Neutrophil (primary cell): ENCODE results near the gene RFFL.
"Not testable (repeated sequence)": the region's sequence is repeated elsewhere in the genome, so short reads cannot be mapped to it uniquely, and the experiment has no call there.

Source experiments
- H3K27ac ChIP-seq: fragments of 200-600 bp; sonication (generic); 2 replicates; pipeline ENCODE4 v1.5.1; 2016; ENCODE audit warnings: mild to moderate bottlenecking, moderate library complexity
- H3K27me3 ChIP-seq: fragments of 200-600 bp; sonication (generic); 2 replicates; pipeline ENCODE4 v1.6.0; 2016; ENCODE audit warnings: mild to moderate bottlenecking
- H3K36me3 ChIP-seq: fragments of 200-600 bp; sonication (generic); 2 replicates; pipeline ENCODE4 v1.5.1; 2017
- H3K4me1 ChIP-seq, 2 experiments: fragments of 200-600 bp in 1 of 2; sonication (generic) in 1 of 2; 1 replicate in 1 of 2; 2 replicates in 1 of 2; pipeline versions ENCODE4 v1.5.1 to v1.6.1; 2013 to 2016; ENCODE audit warnings: low read depth in 1 of 2, low read length in 1 of 2, mild to moderate bottlenecking in 1 of 2, moderate library complexity in 1 of 2; ENCODE audit not compliant: control insufficient read depth in 1 of 2, insufficient read depth in 1 of 2
- H3K4me3 ChIP-seq, 2 experiments: fragments of 200-600 bp in 1 of 2; sonication (generic) in 1 of 2; 1 replicate in 1 of 2; 2 replicates in 1 of 2; pipeline ENCODE4 v1.5.1; 2013 to 2016; ENCODE audit warnings: low read depth in 1 of 2, low read length in 1 of 2, mild to moderate bottlenecking in 1 of 2, moderate library complexity in 1 of 2
- H3K9me3 ChIP-seq: fragments of 200-600 bp; sonication (generic); 2 replicates; pipeline ENCODE4 v1.5.1; 2016
- CTCF ChIP-seq: fragments of 200-600 bp; sonication (generic); IDR thresholded peaks from 2 replicates; pipeline ENCODE4 v1.5.1; 2016; ENCODE audit warnings: antibody characterized with exemption

Gene RFFL

GRCh38 chr17:35063514-35064223 is at the start of gene RFFL:
RFFL (minus strand) TSS chr17:35063707; CDS start chr17:35026553, 37,154 bp downstream.
- Histone ChIP-seq H3K27ac (peak within 1 kb of the TSS; percentile 91), H3K9me3 (no peaks in the 10 kb centered on the region), H3K4me1 (peaks cover 47 to 51% of the 10 kb centered on the region in 2 experiments), H3K27me3 (no peaks in the 10 kb centered on the region), H3K36me3 (peaks cover 16% of the 10 kb centered on the region), H3K4me3 (peak within 1 kb of the TSS; percentile 54 to 68)
- TF ChIP-seq CTCF, result peak; percentile 54

- not testable (repeated sequence) for H3K9me3 ChIP-seq, H3K27ac ChIP-seq, H3K4me1 ChIP-seq, H3K36me3 ChIP-seq, H3K4me3 ChIP-seq, H3K27me3 ChIP-seq
These were observed 47.3 kb upstream of the RFFL start for GRCh38 chr17:35110791-35111190.

GRCh38 chr17:35104844-35105450 is 41.4 kb upstream of the RFFL start:
- Histone ChIP-seq H3K27ac (no peak overlapping the region), H3K9me3 (no peaks in the 10 kb centered on the region), H3K27me3 (no peaks in the 10 kb centered on the region), H3K36me3 (peaks cover 18% of the 10 kb centered on the region), H3K4me3 (no peak overlapping the region), H3K4me1 (peaks cover 24% of the 10 kb centered on the region in 2 experiments)
- TF ChIP-seq CTCF, result no peak

GRCh38 chr17:35103271-35103670 is 39.8 kb upstream of the RFFL start:
- no peak overlapping the region for H3K27ac ChIP-seq
- no peak overlapping the region for H3K4me3 ChIP-seq
- TF ChIP-seq CTCF, result no peak
- H3K27me3 ChIP-seq, result no peaks in the 10 kb centered on the region
- H3K9me3 ChIP-seq, result no peaks in the 10 kb centered on the region
- peaks cover 41% of the 10 kb centered on the region in 2 experiments for H3K4me1 ChIP-seq
- peaks cover 18% of the 10 kb centered on the region for H3K36me3 ChIP-seq

- Histone ChIP-seq H3K4me3 (no peak overlapping the region), H3K4me1 (peaks cover 45 to 46% of the 10 kb centered on the region in 2 experiments), H3K27ac (peak overlapping the region; percentile 72), H3K9me3 (no peaks in the 10 kb centered on the region), H3K36me3 (peaks cover 18% of the 10 kb centered on the region), H3K27me3 (no peaks in the 10 kb centered on the region)
- no peak for TF ChIP-seq CTCF
These were observed 38.2 kb upstream of the RFFL start for GRCh38 chr17:35101725-35102124.

- Histone ChIP-seq H3K4me1 (peaks cover 45 to 46% of the 10 kb centered on the region in 2 experiments), H3K9me3 (no peaks in the 10 kb centered on the region), H3K36me3 (peaks cover 13% of the 10 kb centered on the region), H3K4me3 (no peak overlapping the region), H3K27ac (peak overlapping the region; percentile 72), H3K27me3 (no peaks in the 10 kb centered on the region)
- no peak for TF ChIP-seq CTCF
These were observed 37.5 kb upstream of the RFFL start for GRCh38 chr17:35101036-35101435.
